ENCODE measurements around the gene DCBLD2. TPM values are rescaled to one million over a fixed set of nuclear protein-coding genes. Genes with fewer than 3 reads are reported as not detected.
A peak's percentile ranks its signal among the peaks of the same experiment; 100 is the strongest.

Gene DCBLD2
- total and polyA plus RNA-seq, 2 donors (not counting 3 experiments of a cell fraction or from before 2014, with no cell fraction given): 28.7 to 77.3 TPM

DNA sequence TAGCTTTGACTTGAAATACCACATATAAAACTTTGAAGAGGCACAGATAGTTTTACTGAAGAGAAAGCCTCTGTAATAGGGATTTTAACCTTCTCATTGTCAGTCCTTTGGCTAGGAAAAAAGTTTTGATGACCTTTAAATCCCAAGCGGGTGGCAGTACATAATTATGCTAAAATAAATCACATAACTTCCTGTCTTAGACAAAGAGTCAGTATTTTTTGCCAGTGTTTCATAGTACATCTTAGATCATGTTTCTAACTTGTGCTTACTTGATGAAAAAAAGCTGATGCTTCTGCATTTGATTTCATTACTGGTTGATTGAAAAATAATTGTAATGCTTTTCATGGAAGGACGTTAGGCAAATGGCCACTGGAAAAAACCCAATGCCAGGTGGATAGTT is 132.5 kb downstream of the DCBLD2 start:
- Histone ChIP-seq H2AFZ (ENCODE audit: low read depth, low read length) (no peak overlapping the region), H3K4me3 (replicated peaks in 1 of 3; ENCODE audit: insufficient read depth in 1 of 3, low read depth in 1 of 3, low read length in 3 of 3) (no peak overlapping the region), H3K79me2 (ENCODE audit: control insufficient read depth, insufficient read depth, low read length) (peaks cover 3% of the 10 kb centered on the region), H3K36me3 (ENCODE audit: control insufficient read depth in 2 of 2, extremely low read depth in 1 of 2, insufficient read depth in 2 of 2, low read length in 2 of 2) (peaks cover 0 to 14% of the 10 kb centered on the region in 2 experiments), H3K4me1 (ENCODE audit: control insufficient read depth, extremely low read depth, insufficient read depth, low read length) (peaks cover 42% of the 10 kb centered on the region), H3K27ac (ENCODE audit: insufficient read depth, low read depth, low read length) (peak overlapping the region; percentile 19), H4K20me1 (replicated peaks; ENCODE audit: control insufficient read depth, extremely low read depth, insufficient read depth, low read length) (no peaks in the 10 kb centered on the region), H3K9me1 (replicated peaks; ENCODE audit: control insufficient read depth, extremely low read depth, insufficient read depth, low read length) (no peaks in the 10 kb centered on the region), H3K9ac (replicated peaks; ENCODE audit: extremely low read depth, insufficient read depth, low read length) (no peak overlapping the region), H3K9me3 (replicated peaks; ENCODE audit: control insufficient read depth, insufficient read depth, low read length) (no peaks in the 10 kb centered on the region), H3K27me3 (ENCODE audit: control insufficient read depth in 2 of 2, insufficient read depth in 2 of 2, low read length in 2 of 2) (no peaks in the 10 kb centered on the region), H3K4me2 (ENCODE audit: insufficient read depth, low read length) (peak overlapping the region; percentile 57)
- FAIRE-seq: peak; percentile 18
- POLR2A ChIA-PET: no interaction called here
- DNase-seq (ENCODE audit: low read depth, low spot score): peak; percentile 65
- no TSS peak for BruUV-seq (replicated peaks)
- intact Hi-C loops (cut with micrococcal nuclease): loop anchor here (1.0 kb wide), 1 partner anchor 10 kb away; no protein-coding TSS in a partner anchor
- TF ChIP-seq MAX (IDR thresholded peaks at IDR 0.05; ENCODE audit: insufficient read depth, insufficient read length): no peak
- TF ChIP-seq MYC (IDR thresholded peaks at IDR 0.05; ENCODE audit: low read depth, low read length): no peak
- no peak for TF ChIP-seq EZH2 (IDR thresholded peaks at IDR 0.05; ENCODE audit: borderline replicate concordance, low read depth, low read length, severe bottlenecking)
- TF ChIP-seq JUN (IDR thresholded peaks at IDR 0.05; ENCODE audit: borderline replicate concordance, insufficient read depth, insufficient read length, low read depth): no peak
- TF ChIP-seq CTCF (IDR thresholded peaks at IDR 0.05; ENCODE audit: extremely low read depth in 1 of 2, insufficient read depth in 1 of 2, low read depth in 1 of 2, low read length in 2 of 2): no peak
- no peak for TF ChIP-seq GATA2 (IDR thresholded peaks at IDR 0.05; ENCODE audit: insufficient read depth, insufficient read length, low read depth, low read length)
- no peak for TF ChIP-seq FOS (IDR thresholded peaks at IDR 0.05; ENCODE audit: borderline replicate concordance, insufficient read depth, low read length)
- TF ChIP-seq POLR2A (IDR thresholded peaks at IDR 0.05; ENCODE audit: low read depth, low read length): no peak
- TF ChIP-seq POLR2AphosphoS5 (IDR thresholded peaks at IDR 0.05; ENCODE audit: insufficient read depth, low read depth, low read length): no peak
- dilution Hi-C loops (cut with MboI; ENCODE audit: extremely low pct_ligation_motif_present, low sequenced_read_pairs): no loop called here
- CTCF ChIA-PET: interaction anchor here (1.3 to 3.0 kb wide), 2 partner anchors 9 to 166 kb away, joined by 9 read pairs; no protein-coding TSS in a partner anchor
